Peyer's patch (tissue), 4 donors: ENCODE measurements around the gene MAG.

Experiments
- POLR2A ChIP-seq, 2 donors: fragments of 450-650 bp; IDR thresholded peaks; one replicate each; pipeline ENCODE4 v1.5.1; 2017; ENCODE audit warnings: antibody characterized with exemption in 2 of 2, mild to moderate bottlenecking in 2 of 2, moderate library complexity in 2 of 2
- TF ChIP-seq, protein P1 (sequence below), 6 experiments: fragments of 450-650 bp in 4 of 6; fragments of 200-600 bp in 2 of 6; sonication (generic) in 1 of 6; IDR thresholded peaks; one replicate each; pipeline ENCODE4 v1.5.1; 2017 to 2019; ENCODE audit warnings: antibody characterized with exemption in 6 of 6, mild to moderate bottlenecking in 3 of 6, moderate library complexity in 1 of 6

DNA sequence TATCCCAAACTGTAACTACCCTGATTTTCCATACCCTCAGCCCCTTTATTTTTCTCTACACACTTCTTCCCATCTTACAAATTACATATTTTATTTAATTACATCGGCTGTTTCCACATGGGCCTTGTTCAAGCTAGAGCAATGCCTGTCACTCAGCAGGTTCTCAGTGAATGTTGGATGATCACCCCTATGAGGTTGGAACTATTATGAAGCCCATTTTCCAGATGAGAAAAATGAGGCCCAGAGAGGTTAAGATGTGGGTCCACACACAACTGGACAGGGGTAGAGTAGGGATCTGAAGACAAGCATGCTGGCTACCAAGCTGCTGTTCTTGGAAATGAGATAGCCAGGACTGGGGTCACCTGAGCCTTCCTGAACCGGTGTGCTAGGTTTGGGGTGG lies 10.0 kb downstream of the MAG start:
- TF ChIP-seq, protein P1, sequence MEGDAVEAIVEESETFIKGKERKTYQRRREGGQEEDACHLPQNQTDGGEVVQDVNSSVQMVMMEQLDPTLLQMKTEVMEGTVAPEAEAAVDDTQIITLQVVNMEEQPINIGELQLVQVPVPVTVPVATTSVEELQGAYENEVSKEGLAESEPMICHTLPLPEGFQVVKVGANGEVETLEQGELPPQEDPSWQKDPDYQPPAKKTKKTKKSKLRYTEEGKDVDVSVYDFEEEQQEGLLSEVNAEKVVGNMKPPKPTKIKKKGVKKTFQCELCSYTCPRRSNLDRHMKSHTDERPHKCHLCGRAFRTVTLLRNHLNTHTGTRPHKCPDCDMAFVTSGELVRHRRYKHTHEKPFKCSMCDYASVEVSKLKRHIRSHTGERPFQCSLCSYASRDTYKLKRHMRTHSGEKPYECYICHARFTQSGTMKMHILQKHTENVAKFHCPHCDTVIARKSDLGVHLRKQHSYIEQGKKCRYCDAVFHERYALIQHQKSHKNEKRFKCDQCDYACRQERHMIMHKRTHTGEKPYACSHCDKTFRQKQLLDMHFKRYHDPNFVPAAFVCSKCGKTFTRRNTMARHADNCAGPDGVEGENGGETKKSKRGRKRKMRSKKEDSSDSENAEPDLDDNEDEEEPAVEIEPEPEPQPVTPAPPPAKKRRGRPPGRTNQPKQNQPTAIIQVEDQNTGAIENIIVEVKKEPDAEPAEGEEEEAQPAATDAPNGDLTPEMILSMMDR (IDR thresholded peaks at IDR 0.05) = no peak
- TF ChIP-seq POLR2A (IDR thresholded peaks at IDR 0.05) = no peak
